GM12878 (cell line): ENCODE data around the gene EEF1A2.

Experiments
- CBX5 ChIP-seq: sonication (generic); IDR thresholded peaks from 2 replicates; pipeline ENCODE4 v1.6.1; 2016; ENCODE audit warnings: low read depth, moderate library complexity, mild to moderate bottlenecking, inconsistent platforms
- EGR1 ChIP-seq, 2 experiments: IDR thresholded peaks; 1 replicate in 1 of 2; 2 replicates in 1 of 2; pipeline ENCODE4 v1.6.1; 2011 to 2012; ENCODE audit warnings: low read depth in 2 of 2, low read length in 2 of 2, borderline replicate concordance in 1 of 2, mild to moderate bottlenecking in 1 of 2, moderate library complexity in 1 of 2
- EP300 ChIP-seq, 2 experiments: fragments of 150-350 bp in 1 of 2; IDR thresholded peaks; 2 replicates each; pipeline ENCODE4 v1.6.1; 2011 to 2012; ENCODE audit warnings: low read depth in 2 of 2, low read length in 2 of 2, borderline replicate concordance in 1 of 2, improper control_type of control experiment in 1 of 2, inconsistent platforms in 1 of 2; ENCODE audit not compliant: control insufficient read depth in 1 of 2
- EZH2 ChIP-seq: IDR thresholded peaks from 2 replicates; pipeline ENCODE4 v1.6.1; 2012; ENCODE audit warnings: low read depth, mild to moderate bottlenecking, control low read depth, inconsistent platforms, low read length, borderline replicate concordance; ENCODE audit not compliant: control insufficient read depth
- FOS ChIP-seq: IDR thresholded peaks from 3 replicates; pipeline ENCODE4 v1.6.1; 2011; ENCODE audit warnings: borderline replicate concordance; ENCODE audit not compliant: insufficient read length; ENCODE audit errors: extremely low read depth
- KLF5 ChIP-seq: fragments of 450-650 bp; IDR thresholded peaks from 2 replicates; pipeline ENCODE4 v1.6.1; 2014; ENCODE audit warnings: mild to moderate bottlenecking; ENCODE audit not compliant: partially characterized antibody
- NFYB ChIP-seq: IDR thresholded peaks from 2 replicates; pipeline ENCODE4 v1.6.1; 2011; ENCODE audit warnings: low read depth, mild to moderate bottlenecking, low read length, improper control_type of control experiment, moderate library complexity; ENCODE audit not compliant: insufficient read depth
- POLR2A ChIP-seq: IDR thresholded peaks from 2 replicates; pipeline ENCODE4 v1.6.1; 2011; ENCODE audit warnings: low read depth, mild to moderate bottlenecking, low read length
- TF ChIP-seq, protein P1 (sequence below): IDR thresholded peaks from 2 replicates; pipeline ENCODE4 v1.6.1; 2012; ENCODE audit warnings: low read length, inconsistent platforms
- TF ChIP-seq, protein P2 (sequence below): IDR thresholded peaks from 2 replicates; pipeline ENCODE4 v1.6.1; 2011; ENCODE audit warnings: borderline replicate concordance, low read depth, mild to moderate bottlenecking, moderate library complexity, low read length; ENCODE audit not compliant: insufficient read depth, poor library complexity, severe bottlenecking

DNA sequence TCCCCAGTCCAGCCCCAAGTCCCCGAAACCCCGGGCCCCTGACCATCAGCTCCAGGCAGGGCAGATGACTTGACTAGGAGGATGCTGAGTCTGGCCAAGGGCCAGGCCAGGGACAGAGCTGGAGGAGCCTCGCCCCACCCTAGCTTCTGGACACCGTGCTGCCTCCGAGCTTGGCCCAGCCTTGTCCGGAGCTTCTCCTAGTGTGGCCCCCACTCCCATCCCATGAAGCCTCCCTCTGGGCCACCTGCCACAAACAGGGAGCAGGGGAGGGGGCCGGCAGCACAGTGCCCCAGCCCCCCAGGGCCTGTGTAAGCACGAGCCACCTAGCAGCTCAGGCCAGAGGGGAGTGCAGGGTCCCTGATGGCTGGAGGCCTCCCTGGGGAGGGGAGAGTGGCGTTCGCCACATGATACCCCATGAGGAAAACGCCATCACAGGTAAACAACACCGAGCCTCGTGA is 5.3 kb downstream of the EEF1A2 start:
- TF ChIP-seq, protein P1, sequence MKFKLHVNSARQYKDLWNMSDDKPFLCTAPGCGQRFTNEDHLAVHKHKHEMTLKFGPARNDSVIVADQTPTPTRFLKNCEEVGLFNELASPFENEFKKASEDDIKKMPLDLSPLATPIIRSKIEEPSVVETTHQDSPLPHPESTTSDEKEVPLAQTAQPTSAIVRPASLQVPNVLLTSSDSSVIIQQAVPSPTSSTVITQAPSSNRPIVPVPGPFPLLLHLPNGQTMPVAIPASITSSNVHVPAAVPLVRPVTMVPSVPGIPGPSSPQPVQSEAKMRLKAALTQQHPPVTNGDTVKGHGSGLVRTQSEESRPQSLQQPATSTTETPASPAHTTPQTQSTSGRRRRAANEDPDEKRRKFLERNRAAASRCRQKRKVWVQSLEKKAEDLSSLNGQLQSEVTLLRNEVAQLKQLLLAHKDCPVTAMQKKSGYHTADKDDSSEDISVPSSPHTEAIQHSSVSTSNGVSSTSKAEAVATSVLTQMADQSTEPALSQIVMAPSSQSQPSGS = no peak
- TF ChIP-seq NFYB (no peak), FOS (no peak), EGR1 (IDR thresholded peaks at IDR 0.05; ENCODE audit: borderline replicate concordance in 1 of 2, low read depth in 2 of 2, low read length in 2 of 2) (no peak), EZH2 (no peak), KLF5 (no peak), CBX5 (no peak), EP300 (IDR thresholded peaks at IDR 0.05; ENCODE audit: borderline replicate concordance in 1 of 2, control insufficient read depth in 1 of 2, low read depth in 2 of 2, low read length in 2 of 2) (no peak), POLR2A (no peak)
- TF ChIP-seq, protein P2, sequence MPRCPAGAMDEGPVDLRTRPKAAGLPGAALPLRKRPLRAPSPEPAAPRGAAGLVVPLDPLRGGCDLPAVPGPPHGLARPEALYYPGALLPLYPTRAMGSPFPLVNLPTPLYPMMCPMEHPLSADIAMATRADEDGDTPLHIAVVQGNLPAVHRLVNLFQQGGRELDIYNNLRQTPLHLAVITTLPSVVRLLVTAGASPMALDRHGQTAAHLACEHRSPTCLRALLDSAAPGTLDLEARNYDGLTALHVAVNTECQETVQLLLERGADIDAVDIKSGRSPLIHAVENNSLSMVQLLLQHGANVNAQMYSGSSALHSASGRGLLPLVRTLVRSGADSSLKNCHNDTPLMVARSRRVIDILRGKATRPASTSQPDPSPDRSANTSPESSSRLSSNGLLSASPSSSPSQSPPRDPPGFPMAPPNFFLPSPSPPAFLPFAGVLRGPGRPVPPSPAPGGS = no peak
